Measurements from ENCODE around the gene KIF3B. TPM values are rescaled to one million over a fixed set of nuclear protein-coding genes. Genes with fewer than 3 reads are reported as not detected.

KIF3B gene
- total and polyA plus RNA-seq, 2 of the 13 experiments (the other 11 are each of a cell fraction or from before 2014, with no cell fraction given) = 23.6 to 28.8 TPM

DNA sequence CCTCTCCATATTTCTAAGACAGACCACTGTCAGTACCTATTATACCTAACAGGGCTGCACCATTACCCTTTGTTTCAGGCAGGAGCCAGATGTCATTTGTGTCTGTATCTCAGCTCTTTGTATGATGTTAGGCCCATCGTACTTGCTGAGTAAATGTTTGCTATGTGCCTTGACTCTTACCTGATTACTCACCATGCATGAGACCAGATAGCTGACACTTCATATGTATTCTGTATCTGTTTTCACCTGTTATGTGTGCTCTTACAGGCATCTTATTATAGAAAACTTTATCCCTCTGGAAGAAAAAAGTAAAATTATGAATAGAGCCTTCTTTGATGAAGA lies 49.0 kb downstream of the KIF3B start (continued):
- TF ChIP-seq, protein P1, sequence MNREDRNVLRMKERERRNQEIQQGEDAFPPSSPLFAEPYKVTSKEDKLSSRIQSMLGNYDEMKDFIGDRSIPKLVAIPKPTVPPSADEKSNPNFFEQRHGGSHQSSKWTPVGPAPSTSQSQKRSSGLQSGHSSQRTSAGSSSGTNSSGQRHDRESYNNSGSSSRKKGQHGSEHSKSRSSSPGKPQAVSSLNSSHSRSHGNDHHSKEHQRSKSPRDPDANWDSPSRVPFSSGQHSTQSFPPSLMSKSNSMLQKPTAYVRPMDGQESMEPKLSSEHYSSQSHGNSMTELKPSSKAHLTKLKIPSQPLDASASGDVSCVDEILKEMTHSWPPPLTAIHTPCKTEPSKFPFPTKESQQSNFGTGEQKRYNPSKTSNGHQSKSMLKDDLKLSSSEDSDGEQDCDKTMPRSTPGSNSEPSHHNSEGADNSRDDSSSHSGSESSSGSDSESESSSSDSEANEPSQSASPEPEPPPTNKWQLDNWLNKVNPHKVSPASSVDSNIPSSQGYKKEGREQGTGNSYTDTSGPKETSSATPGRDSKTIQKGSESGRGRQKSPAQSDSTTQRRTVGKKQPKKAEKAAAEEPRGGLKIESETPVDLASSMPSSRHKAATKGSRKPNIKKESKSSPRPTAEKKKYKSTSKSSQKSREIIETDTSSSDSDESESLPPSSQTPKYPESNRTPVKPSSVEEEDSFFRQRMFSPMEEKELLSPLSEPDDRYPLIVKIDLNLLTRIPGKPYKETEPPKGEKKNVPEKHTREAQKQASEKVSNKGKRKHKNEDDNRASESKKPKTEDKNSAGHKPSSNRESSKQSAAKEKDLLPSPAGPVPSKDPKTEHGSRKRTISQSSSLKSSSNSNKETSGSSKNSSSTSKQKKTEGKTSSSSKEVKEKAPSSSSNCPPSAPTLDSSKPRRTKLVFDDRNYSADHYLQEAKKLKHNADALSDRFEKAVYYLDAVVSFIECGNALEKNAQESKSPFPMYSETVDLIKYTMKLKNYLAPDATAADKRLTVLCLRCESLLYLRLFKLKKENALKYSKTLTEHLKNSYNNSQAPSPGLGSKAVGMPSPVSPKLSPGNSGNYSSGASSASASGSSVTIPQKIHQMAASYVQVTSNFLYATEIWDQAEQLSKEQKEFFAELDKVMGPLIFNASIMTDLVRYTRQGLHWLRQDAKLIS (CRISPR knock-in tag; IDR thresholded peaks at IDR 0.05) = 0 out of 2 replicates have a peak, but pooled peaks have one; percentile 18
- peak; percentile 12 for TF ChIP-seq XRCC5 (optimal IDR thresholded peaks at IDR 0.05; ENCODE audit: low read length)
- TF ChIP-seq MAFF (IDR thresholded peaks at IDR 0.05; ENCODE audit: low read depth, low read length) = peak; percentile 59
- no peak for TF ChIP-seq ZNF614 (CRISPR knock-in tag; IDR thresholded peaks at IDR 0.05; ENCODE audit: borderline replicate concordance)
- 0 out of 2 replicates have a peak, but pooled peaks have one; percentile 6 for TF ChIP-seq ZNF558 (CRISPR knock-in tag; IDR thresholded peaks at IDR 0.05; ENCODE audit: borderline replicate concordance)
- TF ChIP-seq NR1H2 (CRISPR knock-in tag; IDR thresholded peaks at IDR 0.05; ENCODE audit: borderline replicate concordance, low read depth) = no peak
- peak; percentile 20; the same call in 1 of the 2 replicates for TF ChIP-seq ISL2 (CRISPR knock-in tag; IDR thresholded peaks at IDR 0.05)
- 0 out of 2 replicates have a peak, but pooled peaks have one; percentile 19 for TF ChIP-seq GATA4 (IDR thresholded peaks at IDR 0.05; ENCODE audit: borderline replicate concordance, low read depth)
- no peak for TF ChIP-seq TRIM24 (CRISPR knock-in tag; IDR thresholded peaks at IDR 0.05)
- peak; percentile 23; the same call in 1 of the 2 replicates for TF ChIP-seq FOXK1 (CRISPR knock-in tag; IDR thresholded peaks at IDR 0.05; ENCODE audit: borderline replicate concordance, low read depth)
- peak; percentile 77 for TF ChIP-seq GATAD2A (CRISPR knock-in tag; IDR thresholded peaks at IDR 0.05)
- TF ChIP-seq, protein P2, sequence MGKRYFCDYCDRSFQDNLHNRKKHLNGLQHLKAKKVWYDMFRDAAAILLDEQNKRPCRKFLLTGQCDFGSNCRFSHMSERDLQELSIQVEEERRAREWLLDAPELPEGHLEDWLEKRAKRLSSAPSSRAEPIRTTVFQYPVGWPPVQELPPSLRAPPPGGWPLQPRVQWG (CRISPR knock-in tag; IDR thresholded peaks at IDR 0.05; ENCODE audit: borderline replicate concordance, low read depth) = no peak
- no peak for TF ChIP-seq ZC3H4 (CRISPR knock-in tag; IDR thresholded peaks at IDR 0.05; ENCODE audit: borderline replicate concordance)
- no peak for TF ChIP-seq ZNF431 (CRISPR knock-in tag; IDR thresholded peaks at IDR 0.05; ENCODE audit: borderline replicate concordance, low read depth)
- TF ChIP-seq FOXA1 (IDR thresholded peaks at IDR 0.05) = peak; percentile 23; the same call in 1 of the 2 replicates
- peak; percentile 70 for TF ChIP-seq FOXA1 (CRISPR knock-in tag; IDR thresholded peaks at IDR 0.05)
- TF ChIP-seq CEBPG (CRISPR knock-in tag; IDR thresholded peaks at IDR 0.05) = peak; percentile 51; the same call in 1 of the 2 replicates
- TF ChIP-seq, protein P3, sequence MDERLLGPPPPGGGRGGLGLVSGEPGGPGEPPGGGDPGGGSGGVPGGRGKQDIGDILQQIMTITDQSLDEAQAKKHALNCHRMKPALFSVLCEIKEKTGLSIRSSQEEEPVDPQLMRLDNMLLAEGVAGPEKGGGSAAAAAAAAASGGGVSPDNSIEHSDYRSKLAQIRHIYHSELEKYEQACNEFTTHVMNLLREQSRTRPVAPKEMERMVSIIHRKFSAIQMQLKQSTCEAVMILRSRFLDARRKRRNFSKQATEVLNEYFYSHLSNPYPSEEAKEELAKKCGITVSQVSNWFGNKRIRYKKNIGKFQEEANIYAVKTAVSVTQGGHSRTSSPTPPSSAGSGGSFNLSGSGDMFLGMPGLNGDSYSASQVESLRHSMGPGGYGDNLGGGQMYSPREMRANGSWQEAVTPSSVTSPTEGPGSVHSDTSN (CRISPR knock-in tag; IDR thresholded peaks at IDR 0.05) = no peak
- TF ChIP-seq, protein P4, sequence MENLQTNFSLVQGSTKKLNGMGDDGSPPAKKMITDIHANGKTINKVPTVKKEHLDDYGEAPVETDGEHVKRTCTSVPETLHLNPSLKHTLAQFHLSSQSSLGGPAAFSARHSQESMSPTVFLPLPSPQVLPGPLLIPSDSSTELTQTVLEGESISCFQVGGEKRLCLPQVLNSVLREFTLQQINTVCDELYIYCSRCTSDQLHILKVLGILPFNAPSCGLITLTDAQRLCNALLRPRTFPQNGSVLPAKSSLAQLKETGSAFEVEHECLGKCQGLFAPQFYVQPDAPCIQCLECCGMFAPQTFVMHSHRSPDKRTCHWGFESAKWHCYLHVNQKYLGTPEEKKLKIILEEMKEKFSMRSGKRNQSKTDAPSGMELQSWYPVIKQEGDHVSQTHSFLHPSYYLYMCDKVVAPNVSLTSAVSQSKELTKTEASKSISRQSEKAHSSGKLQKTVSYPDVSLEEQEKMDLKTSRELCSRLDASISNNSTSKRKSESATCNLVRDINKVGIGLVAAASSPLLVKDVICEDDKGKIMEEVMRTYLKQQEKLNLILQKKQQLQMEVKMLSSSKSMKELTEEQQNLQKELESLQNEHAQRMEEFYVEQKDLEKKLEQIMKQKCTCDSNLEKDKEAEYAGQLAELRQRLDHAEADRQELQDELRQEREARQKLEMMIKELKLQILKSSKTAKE (CRISPR knock-in tag; IDR thresholded peaks at IDR 0.05; ENCODE audit: borderline replicate concordance) = no peak
- no peak for TF ChIP-seq HNRNPLL (IDR thresholded peaks at IDR 0.05; ENCODE audit: low read depth, low read length, poor library complexity, severe bottlenecking)
- 0 out of 2 replicates have a peak, but pooled peaks have one; percentile 60 for TF ChIP-seq HHEX (CRISPR knock-in tag; IDR thresholded peaks at IDR 0.05)
- TF ChIP-seq, protein P5, sequence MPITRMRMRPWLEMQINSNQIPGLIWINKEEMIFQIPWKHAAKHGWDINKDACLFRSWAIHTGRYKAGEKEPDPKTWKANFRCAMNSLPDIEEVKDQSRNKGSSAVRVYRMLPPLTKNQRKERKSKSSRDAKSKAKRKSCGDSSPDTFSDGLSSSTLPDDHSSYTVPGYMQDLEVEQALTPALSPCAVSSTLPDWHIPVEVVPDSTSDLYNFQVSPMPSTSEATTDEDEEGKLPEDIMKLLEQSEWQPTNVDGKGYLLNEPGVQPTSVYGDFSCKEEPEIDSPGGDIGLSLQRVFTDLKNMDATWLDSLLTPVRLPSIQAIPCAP (CRISPR knock-in tag; IDR thresholded peaks at IDR 0.05; ENCODE audit: low read depth) = no peak; the same call in 1 of the 2 replicates
- TF ChIP-seq ZNF850 (CRISPR knock-in tag; conservative IDR thresholded peaks at IDR 0.05) = no peak
